GM12892 (cell line): ENCODE results near the gene MACROD2.

Experiments used
- POLR2A ChIP-seq: IDR thresholded peaks from 2 replicates; pipeline ENCODE4 v1.6.1; 2011; ENCODE audit warnings: low read depth, low read length, control low read depth
- POLR2AphosphoS5 ChIP-seq: IDR thresholded peaks from 2 replicates; pipeline ENCODE4 v1.6.1; 2011; ENCODE audit warnings: low read depth, low read length, control low read depth
- TAF1 ChIP-seq: IDR thresholded peaks from 2 replicates; pipeline ENCODE4 v1.6.1; 2011; ENCODE audit warnings: low read depth, mild to moderate bottlenecking, control low read depth, low read length, borderline replicate concordance

GRCh38 chr20:15042723-15043122 is 1047.4 kb downstream of the MACROD2 start:
- TF ChIP-seq POLR2AphosphoS5: no peak
- no peak for TF ChIP-seq POLR2A
- TF ChIP-seq TAF1: no peak
